Panc1 (cell line): ENCODE results near the gene TIMM50. TPM values are rescaled to one million over a fixed set of nuclear protein-coding genes. Genes with fewer than 3 reads are reported as not detected.

Experiments
- ATAC-seq: fragments of 200-7000 bp; cut with Tn5 transposase; 2 replicates; pipeline ENCODE4 v1.9.1; 2020; ENCODE audit warnings: mild to moderate bottlenecking, moderate library complexity
- BruUV-seq: library from RNA; stranded (reverse); fragments of 400-500 nt; replicated peaks from 2 replicates; lab custom pipeline; 2021; lab: Mats Ljungman, UMichigan
- CTCF ChIA-PET: fragments of 300-600 bp; sonication (Branson Sonifier 250); formaldehyde crosslinking; loops from one replicate; lab custom pipeline; 2022; ENCODE audit warnings: antibody characterized with exemption; lab: Charles Lee
- POLR2A ChIA-PET: fragments of 300-600 bp; sonication (Branson Sonifier 250); formaldehyde crosslinking; loops from one replicate; lab custom pipeline; 2022; ENCODE audit warnings: antibody characterized with exemption; lab: Charles Lee
- DNase-seq: peaks from one replicate; pipeline ENCODE4 v3.0.0-alpha.2; 2010; ENCODE audit warnings: low read depth, low spot score
- H3K27ac ChIP-seq: 2 replicates; pipeline ENCODE4 v1.5.1; 2011; ENCODE audit warnings: mild to moderate bottlenecking, low read length, inconsistent platforms
- H3K27me3 ChIP-seq: fragments of 200-500 bp; sonication (Bioruptor generic); 2 replicates; pipeline ENCODE4 v1.6.0; 2014; ENCODE audit warnings: low read length, inconsistent platforms; ENCODE audit not compliant: control insufficient read depth, insufficient read depth
- H3K36me3 ChIP-seq: fragments of 200-500 bp; sonication (Bioruptor generic); 2 replicates; pipeline ENCODE4 v1.5.1; 2014; ENCODE audit warnings: inconsistent platforms, mild to moderate bottlenecking, low read length, moderate library complexity; ENCODE audit not compliant: control insufficient read depth, insufficient read depth
- H3K4me1 ChIP-seq: 2 replicates; pipeline ENCODE4 v1.5.1; 2011; ENCODE audit warnings: inconsistent platforms, mild to moderate bottlenecking, low read length, moderate library complexity; ENCODE audit not compliant: control insufficient read depth, insufficient read depth
- H3K4me3 ChIP-seq, 2 experiments: 2 replicates each; pipeline ENCODE4 v1.5.1; 2011 to 2012; ENCODE audit warnings: low read depth in 2 of 2, low read length in 2 of 2, mild to moderate bottlenecking in 2 of 2, inconsistent platforms in 1 of 2, moderate library complexity in 1 of 2
- H3K9me3 ChIP-seq: fragments of 200-500 bp; sonication (Bioruptor generic); 2 replicates; pipeline ENCODE4 v1.5.1; 2014; ENCODE audit warnings: low read depth, mild to moderate bottlenecking, inconsistent platforms, low read length, moderate library complexity; ENCODE audit not compliant: control insufficient read depth, insufficient read depth
- POLR2AphosphoS5 ChIP-seq: IDR thresholded peaks from 2 replicates; pipeline ENCODE4 v1.6.1; 2012; ENCODE audit warnings: mild to moderate bottlenecking, low read depth, low read length, moderate library complexity
- SIN3A ChIP-seq: IDR thresholded peaks from 2 replicates; pipeline ENCODE4 v1.6.1; 2012; ENCODE audit warnings: low read depth, mild to moderate bottlenecking, low read length, moderate library complexity, borderline replicate concordance; ENCODE audit not compliant: insufficient read depth
- TCF7L2 ChIP-seq: IDR thresholded peaks from 2 replicates; pipeline ENCODE4 v1.6.1; 2011; ENCODE audit warnings: mild to moderate bottlenecking, low read depth, low read length, inconsistent platforms
- in situ Hi-C: cut with HindIII; loops from 2 replicates; pipeline ENCODE4 v1.10.0; 2016; ENCODE audit warnings: low sequenced_read_pairs, low pct_unique_long_range_greater_than_20kb
- intact Hi-C: fragments of 100-400 bp; cut with micrococcal nuclease; formaldehyde crosslinking; loops from one replicate; pipeline ENCODE4 v1.10.0; 2022; ENCODE audit not compliant: unreplicated experiment
- total RNA-seq: library from RNA; stranded (reverse); gene quantifications from one replicate; pipeline ENCODE4 v1.2.1, GENCODE V29; 2021; ENCODE audit not compliant: unreplicated experiment
- TF ChIP-seq, protein P1 (sequence below): fragments of 450-650 bp; IDR thresholded peaks from 2 replicates; pipeline ENCODE4 v1.5.1; 2017; ENCODE audit warnings: mild to moderate bottlenecking
- TF ChIP-seq, protein P2 (sequence below), 2 experiments: IDR thresholded peaks; 2 replicates each; pipeline ENCODE4 v1.6.1; 2011 to 2012; ENCODE audit warnings: low read depth in 2 of 2, control low read depth in 1 of 2, low read length in 1 of 2, mild to moderate bottlenecking in 1 of 2, moderate library complexity in 1 of 2; ENCODE audit not compliant: insufficient read depth in 1 of 2

TIMM50 gene
- total RNA-seq, 1 experiment from 2014 or later = 1,837 TPM

DNA sequence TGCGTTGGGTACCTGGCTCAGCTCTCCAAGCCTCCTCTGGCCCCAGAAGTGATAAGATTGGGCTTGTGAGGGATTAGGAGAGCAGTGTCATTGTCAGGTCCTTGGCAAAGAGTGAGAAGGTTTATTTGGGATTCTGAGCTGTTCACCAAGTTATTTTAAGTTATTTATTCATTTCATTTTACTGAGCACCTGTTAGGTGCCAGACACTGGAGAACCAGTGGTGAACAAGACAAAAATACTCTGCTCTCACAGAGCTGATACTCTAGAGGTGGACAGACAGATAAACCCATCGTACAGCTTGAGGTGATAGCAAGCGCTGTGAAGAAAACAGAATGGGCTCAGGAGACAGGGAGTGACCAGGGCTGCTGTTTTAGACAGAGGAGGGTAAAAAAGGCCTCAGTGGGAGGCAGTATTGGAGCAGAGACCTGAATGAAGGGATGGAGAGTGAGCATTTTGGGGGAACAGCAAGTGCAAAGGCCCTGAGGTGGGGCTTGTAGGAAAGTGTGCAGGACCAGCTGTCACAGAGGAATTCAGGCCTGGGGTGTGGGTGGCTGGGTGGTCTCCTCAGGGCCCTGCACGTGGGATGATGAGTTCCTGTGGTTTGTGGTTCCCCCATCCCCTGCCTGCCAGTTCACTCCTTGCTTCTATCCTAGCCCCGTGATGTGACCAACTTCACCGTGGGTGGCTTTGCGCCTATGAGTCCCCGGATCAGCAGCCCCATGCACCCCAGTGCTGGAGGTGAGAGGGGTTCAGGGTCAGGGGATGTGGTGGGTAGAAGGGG is 8.7 kb upstream of the TIMM50 start:
- Histone ChIP-seq H3K4me3 (no peak overlapping the region), H3K9me3 (no peaks in the 10 kb centered on the region), H3K4me1 (no peaks in the 10 kb centered on the region), H3K27me3 (no peaks in the 10 kb centered on the region), H3K36me3 (peaks cover 96% of the 10 kb centered on the region), H3K27ac (no peak overlapping the region)
- POLR2A ChIA-PET = interaction anchor here (0.6 to 1.6 kb wide), 5 partner anchors 10 to 67 kb away, joined by 3 to 12 read pairs (median 3); partner anchors contain the start of gene RPS16
- CTCF ChIA-PET = interaction anchor here (0.6 to 1.4 kb wide), 9 partner anchors 18 to 181 kb away, joined by 3 to 12 read pairs (median 4); partner anchors contain the start of genes RPS16 and SUPT5H
- no TSS peak for BruUV-seq
- in situ Hi-C loops (no loop called here), intact Hi-C loops (loop anchor here (2.0 kb wide), 1 partner anchor 21 kb away; no protein-coding TSS in a partner anchor)
- DNase-seq (no peak), ATAC-seq (no peak)
- TF ChIP-seq POLR2AphosphoS5 (no peak), SIN3A (no peak), TCF7L2 (no peak)
- TF ChIP-seq, protein P1, sequence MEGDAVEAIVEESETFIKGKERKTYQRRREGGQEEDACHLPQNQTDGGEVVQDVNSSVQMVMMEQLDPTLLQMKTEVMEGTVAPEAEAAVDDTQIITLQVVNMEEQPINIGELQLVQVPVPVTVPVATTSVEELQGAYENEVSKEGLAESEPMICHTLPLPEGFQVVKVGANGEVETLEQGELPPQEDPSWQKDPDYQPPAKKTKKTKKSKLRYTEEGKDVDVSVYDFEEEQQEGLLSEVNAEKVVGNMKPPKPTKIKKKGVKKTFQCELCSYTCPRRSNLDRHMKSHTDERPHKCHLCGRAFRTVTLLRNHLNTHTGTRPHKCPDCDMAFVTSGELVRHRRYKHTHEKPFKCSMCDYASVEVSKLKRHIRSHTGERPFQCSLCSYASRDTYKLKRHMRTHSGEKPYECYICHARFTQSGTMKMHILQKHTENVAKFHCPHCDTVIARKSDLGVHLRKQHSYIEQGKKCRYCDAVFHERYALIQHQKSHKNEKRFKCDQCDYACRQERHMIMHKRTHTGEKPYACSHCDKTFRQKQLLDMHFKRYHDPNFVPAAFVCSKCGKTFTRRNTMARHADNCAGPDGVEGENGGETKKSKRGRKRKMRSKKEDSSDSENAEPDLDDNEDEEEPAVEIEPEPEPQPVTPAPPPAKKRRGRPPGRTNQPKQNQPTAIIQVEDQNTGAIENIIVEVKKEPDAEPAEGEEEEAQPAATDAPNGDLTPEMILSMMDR = no peak
- TF ChIP-seq, protein P2, sequence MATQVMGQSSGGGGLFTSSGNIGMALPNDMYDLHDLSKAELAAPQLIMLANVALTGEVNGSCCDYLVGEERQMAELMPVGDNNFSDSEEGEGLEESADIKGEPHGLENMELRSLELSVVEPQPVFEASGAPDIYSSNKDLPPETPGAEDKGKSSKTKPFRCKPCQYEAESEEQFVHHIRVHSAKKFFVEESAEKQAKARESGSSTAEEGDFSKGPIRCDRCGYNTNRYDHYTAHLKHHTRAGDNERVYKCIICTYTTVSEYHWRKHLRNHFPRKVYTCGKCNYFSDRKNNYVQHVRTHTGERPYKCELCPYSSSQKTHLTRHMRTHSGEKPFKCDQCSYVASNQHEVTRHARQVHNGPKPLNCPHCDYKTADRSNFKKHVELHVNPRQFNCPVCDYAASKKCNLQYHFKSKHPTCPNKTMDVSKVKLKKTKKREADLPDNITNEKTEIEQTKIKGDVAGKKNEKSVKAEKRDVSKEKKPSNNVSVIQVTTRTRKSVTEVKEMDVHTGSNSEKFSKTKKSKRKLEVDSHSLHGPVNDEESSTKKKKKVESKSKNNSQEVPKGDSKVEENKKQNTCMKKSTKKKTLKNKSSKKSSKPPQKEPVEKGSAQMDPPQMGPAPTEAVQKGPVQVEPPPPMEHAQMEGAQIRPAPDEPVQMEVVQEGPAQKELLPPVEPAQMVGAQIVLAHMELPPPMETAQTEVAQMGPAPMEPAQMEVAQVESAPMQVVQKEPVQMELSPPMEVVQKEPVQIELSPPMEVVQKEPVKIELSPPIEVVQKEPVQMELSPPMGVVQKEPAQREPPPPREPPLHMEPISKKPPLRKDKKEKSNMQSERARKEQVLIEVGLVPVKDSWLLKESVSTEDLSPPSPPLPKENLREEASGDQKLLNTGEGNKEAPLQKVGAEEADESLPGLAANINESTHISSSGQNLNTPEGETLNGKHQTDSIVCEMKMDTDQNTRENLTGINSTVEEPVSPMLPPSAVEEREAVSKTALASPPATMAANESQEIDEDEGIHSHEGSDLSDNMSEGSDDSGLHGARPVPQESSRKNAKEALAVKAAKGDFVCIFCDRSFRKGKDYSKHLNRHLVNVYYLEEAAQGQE (IDR thresholded peaks at IDR 0.05; ENCODE audit: insufficient read depth in 1 of 2, low read depth in 2 of 2, low read length in 1 of 2) = no peak

DNA sequence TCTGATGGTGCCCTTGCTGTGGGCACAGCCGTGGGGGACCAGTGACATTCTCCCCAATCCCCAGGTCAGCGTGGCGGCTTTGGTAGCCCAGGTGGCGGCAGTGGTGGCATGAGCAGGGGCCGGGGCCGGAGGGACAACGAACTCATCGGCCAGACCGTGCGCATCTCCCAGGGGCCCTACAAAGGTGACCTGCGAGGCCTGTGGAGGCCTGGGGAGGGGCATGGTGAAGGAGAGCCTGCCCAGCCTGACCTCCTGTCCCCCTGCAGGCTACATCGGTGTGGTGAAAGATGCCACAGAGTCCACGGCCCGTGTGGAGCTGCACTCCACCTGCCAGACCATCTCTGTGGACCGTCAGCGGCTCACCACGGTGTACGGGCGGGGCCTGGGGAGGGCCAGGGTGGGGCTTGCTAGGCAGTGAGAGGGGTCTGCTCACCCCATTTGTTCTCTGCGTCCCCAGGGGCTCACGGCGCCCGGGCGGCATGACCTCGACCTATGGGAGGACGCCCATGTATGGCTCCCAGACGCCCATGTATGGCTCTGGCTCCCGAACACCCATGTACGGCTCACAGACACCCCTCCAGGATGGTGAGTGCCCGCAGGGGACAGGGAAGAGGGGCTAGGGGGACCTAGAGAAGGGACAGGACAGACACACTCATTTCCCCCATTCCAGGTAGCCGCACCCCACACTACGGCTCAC is 7.7 kb upstream of the TIMM50 start:
- CTCF ChIA-PET = interaction anchor here (0.5 to 3.4 kb wide), 7 partner anchors 19 to 186 kb away, joined by 3 to 31 read pairs (median 5); partner anchors contain the start of gene RPS16
- in situ Hi-C loops = no loop called here
- intact Hi-C loops = loop anchor here (2.0 kb wide), 1 partner anchor 22 kb away; no protein-coding TSS in a partner anchor
- Histone ChIP-seq H3K4me1 (no peaks in the 10 kb centered on the region), H3K4me3 (no peak overlapping the region), H3K27ac (no peak overlapping the region), H3K27me3 (no peaks in the 10 kb centered on the region), H3K36me3 (peaks cover 88% of the 10 kb centered on the region), H3K9me3 (no peaks in the 10 kb centered on the region)
- POLR2A ChIA-PET = interaction anchor here (2.2 kb wide), 1 partner anchor 20 kb away, joined by 6 read pairs; no protein-coding TSS in a partner anchor
- no peak for DNase-seq
- no TSS peak for BruUV-seq
- peak; percentile 8 for ATAC-seq
- TF ChIP-seq, protein P2 (IDR thresholded peaks at IDR 0.05; ENCODE audit: insufficient read depth in 1 of 2, low read depth in 2 of 2, low read length in 1 of 2) = no peak
- TF ChIP-seq, protein P1 = no peak
- TF ChIP-seq TCF7L2 (no peak), SIN3A (no peak), POLR2AphosphoS5 (no peak)
